Suprapubic skin (tissue), 3 donors: Measurements from ENCODE around the gene PRSS35.
A peak's percentile ranks its signal among the peaks of the same experiment; 100 is the strongest.

Source experiments
- CTCF ChIP-seq, 2 donors: fragments of 200-600 bp in 1 of 2; fragments of 450-650 bp in 1 of 2; sonication (generic) in 1 of 2; IDR thresholded peaks; one replicate each; pipeline ENCODE4 v1.5.1; 2016 to 2019; ENCODE audit warnings: antibody characterized with exemption in 2 of 2, mild to moderate bottlenecking in 1 of 2, moderate library complexity in 1 of 2
- EP300 ChIP-seq: sonication (generic); formaldehyde crosslinking; IDR thresholded peaks from one replicate; pipeline ENCODE4 v1.6.1; 2017; ENCODE audit warnings: antibody characterized with exemption

- TF ChIP-seq CTCF (IDR thresholded peaks at IDR 0.05) (peak in 1 of 2 donors; percentile 33), EP300 (no peak)
Measured at GRCh38 chr6:83511901-83512681, at the start of gene PRSS35.
